DMS53 treated with DMSO at 0.1 percent for 48 hours (cell line): ENCODE results near the gene TMEM217.
"Not testable (repeated sequence)": the region's sequence is repeated elsewhere in the genome, so short reads cannot be mapped to it uniquely, and the experiment has no call there.

Source experiments
- DNase-seq: peaks from one replicate; lab custom pipeline; 2025; ENCODE audit not compliant: unreplicated experiment; lab: John Stamatoyannopoulos, UW

Gene TMEM217

GRCh38 chr6:37218511-37218910 is 39.4 kb downstream of the TMEM217 start:
- no peak for DNase-seq

DNA sequence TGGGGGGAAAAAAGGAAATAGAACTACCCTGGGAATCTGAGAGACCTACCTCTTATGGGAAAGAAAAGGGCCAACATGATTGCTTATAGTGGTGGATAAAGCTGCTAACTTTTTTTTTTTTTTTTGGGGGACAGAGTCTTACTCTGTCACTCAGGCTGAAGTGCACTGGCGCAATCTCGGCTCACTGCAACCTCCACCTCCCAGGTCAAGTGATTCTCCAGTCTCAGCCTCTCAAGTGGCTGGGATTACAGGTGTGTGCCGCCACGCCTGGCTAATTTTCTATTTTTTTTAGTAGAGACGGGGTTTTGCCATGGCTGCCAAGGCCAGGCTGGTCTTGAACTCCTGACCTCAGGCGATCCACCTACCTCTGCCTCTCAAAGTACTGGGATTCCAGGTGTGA is 39.9 kb downstream of the TMEM217 start:
- no peak for DNase-seq

GRCh38 chr6:37212268-37212667 is 45.7 kb downstream of the TMEM217 start:
- no peak for DNase-seq

GRCh38 chr6:37210313-37210968 is 47.5 kb downstream of the TMEM217 start:
- peak; percentile 56 for DNase-seq

- no peak for DNase-seq
Observed at GRCh38 chr6:37209461-37210205, 48.3 kb downstream of the TMEM217 start.

DNA sequence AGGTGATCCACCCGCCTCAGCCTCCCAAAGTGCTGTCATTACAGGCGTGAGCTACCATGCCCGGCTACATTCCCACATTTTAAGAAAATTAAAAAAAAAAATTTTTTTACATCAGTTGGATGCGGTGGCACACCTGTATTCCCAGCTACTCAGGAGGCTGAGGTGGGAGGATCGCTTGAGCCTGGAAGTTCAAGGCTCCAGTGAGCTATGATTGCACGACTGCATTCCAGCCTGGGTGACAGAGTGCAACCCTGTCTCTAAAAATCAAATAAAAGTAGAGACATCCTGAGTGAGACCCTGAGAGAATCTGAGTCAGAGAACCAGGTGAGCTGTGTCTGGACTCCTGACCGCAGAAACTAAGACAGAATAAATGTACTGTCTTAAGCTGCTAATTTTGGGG is 49.2 kb downstream of the TMEM217 start:
- no peak for DNase-seq

- peak; percentile 37 for DNase-seq
Observed at GRCh38 chr6:37207903-37208456, 50.0 kb downstream of the TMEM217 start.

GRCh38 chr6:37206622-37207021 is 51.3 kb downstream of the TMEM217 start:
- DNase-seq: no peak

GRCh38 chr6:37205997-37206340 is 52.0 kb downstream of the TMEM217 start:
- no peak for DNase-seq

- DNase-seq: no peak
Observed at GRCh38 chr6:37205175-37205996, 52.6 kb downstream of the TMEM217 start.

- peak; percentile 76 for DNase-seq
Observed at GRCh38 chr6:37204014-37204751, 53.8 kb downstream of the TMEM217 start.

DNA sequence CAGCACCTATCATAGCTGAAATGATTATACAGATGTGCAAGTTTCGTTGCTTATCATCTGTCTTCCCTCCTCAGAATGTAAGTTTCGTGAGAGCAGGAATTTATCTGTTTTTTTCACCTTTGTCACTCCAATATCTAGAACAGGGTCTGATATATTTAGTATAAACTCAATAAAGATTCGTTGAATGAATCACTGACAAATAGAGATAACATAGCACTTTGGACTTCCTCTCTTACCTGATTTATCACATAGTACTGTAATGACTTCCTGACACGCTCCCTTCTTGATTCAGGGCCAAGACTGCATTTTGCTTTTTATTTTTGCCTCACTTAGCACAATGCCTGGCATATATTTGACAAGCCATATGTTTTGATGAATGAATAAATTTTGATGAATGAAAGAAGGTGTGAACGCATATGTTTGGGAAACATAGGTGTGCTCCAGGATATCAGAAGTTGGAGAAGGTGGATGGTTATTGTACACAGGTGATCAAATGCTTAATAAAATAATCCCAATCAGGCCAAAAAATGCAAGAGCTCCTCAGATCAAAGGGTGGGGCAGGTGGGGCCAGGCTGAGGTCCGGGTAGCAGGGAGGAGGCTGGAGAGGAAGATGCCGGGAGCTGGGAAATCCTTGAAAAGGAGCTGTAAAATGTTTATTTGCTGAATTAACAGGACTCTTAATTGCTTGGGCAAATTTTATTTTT is 55.0 kb downstream of the TMEM217 start:
- DNase-seq: no peak

DNA sequence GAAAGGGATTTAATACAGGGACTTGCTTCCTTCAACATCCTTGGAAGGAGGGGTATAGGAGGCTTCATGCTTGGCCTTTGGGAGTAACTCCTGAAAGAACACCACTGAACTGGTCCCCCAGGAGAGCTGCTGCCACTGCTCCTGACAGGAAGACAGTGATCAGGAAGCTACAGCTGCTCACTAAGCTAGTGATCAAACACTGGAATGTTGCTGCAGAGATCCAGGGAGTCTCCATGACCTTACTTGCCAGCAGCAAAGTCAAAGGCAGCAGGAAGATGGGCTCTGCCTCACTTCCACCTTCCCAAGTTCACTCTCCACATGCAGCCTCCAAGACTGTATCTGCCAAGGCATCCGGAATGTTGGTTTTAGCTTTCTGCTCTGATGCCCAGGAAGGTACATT is 56.2 kb downstream of the TMEM217 start:
- no peak for DNase-seq

GRCh38 chr6:37200085-37200484 is 57.9 kb downstream of the TMEM217 start:
- DNase-seq: no peak

- DNase-seq: not testable (repeated sequence)
Observed at GRCh38 chr6:37196451-37196850, 61.5 kb downstream of the TMEM217 start.

DNA sequence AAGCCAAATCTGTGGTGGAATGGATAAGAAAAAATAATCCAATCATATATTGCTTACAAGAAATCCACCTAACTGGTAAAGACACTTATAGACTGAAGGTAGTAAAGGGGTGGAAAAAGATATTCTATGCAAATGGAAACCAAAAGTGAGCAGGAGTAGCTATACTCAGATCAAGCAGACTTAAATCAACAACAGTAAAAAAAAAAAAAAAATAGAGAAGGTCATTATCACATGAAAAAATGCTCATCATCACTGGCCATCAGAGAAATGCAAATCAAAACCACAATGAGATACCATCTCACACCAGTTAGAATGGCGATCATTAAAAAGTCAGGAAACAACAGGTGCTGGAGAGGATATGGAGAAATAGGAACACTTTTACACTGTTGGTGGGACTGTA is 63.1 kb downstream of the TMEM217 start:
- DNase-seq: not testable (repeated sequence)

- no peak for DNase-seq
Observed at GRCh38 chr6:37192666-37193065, 65.3 kb downstream of the TMEM217 start.

DNA sequence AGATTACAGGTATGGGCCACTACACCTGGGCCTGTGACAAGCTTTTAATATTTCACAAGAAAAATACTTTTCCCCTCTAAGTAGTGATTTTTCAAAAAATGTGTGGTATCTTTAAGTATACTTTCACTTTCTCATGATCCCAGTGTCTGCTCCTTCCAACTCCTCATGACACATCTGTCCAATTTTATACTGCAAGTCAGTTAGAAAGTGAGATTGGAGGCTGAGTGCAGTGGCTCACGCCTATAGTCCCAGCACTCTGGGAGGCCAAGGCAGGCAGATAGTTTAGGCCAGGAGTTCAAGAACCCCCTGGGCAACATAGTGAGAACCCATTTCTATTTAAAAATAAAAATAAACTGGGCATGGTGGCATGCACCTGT is 67.8 kb downstream of the TMEM217 start:
- DNase-seq: no peak

DNA sequence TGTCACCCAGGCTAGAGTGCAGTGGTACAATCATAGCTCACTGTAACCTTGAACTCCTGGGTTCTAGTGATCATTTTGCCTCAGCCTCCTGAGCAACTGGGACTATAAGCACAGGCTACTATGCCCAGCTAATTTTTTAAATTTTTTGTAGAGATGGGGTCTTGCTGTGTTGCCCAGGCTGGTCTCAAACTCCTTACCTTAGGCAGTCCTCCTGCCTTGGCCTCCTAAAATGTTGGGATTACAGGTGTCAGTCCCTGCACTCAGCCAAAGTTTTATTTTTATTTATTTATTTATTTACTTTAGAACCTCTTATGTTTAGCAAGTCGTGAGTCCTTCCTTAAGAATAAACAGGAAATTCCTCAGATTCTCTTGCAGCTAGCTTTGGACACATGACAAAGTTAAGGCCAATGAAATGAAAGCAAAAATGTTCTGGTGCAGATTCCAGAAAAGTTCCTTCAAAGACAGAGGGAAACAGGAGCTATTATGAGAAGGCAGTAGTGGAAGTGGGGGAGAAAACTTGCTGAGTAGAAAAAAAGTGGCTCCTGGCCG is 68.9 kb downstream of the TMEM217 start:
- no peak for DNase-seq
